NCI-H1417 (cell line): ENCODE results near the gene NOL9.
"Not testable (repeated sequence)": the region's sequence is repeated elsewhere in the genome, so short reads cannot be mapped to it uniquely, and the experiment has no call there.

Experiments used
- DNase-seq, 3 experiments: peaks; one replicate each; lab custom pipeline; 2025; lab: John Stamatoyannopoulos, UW

Gene NOL9

DNA sequence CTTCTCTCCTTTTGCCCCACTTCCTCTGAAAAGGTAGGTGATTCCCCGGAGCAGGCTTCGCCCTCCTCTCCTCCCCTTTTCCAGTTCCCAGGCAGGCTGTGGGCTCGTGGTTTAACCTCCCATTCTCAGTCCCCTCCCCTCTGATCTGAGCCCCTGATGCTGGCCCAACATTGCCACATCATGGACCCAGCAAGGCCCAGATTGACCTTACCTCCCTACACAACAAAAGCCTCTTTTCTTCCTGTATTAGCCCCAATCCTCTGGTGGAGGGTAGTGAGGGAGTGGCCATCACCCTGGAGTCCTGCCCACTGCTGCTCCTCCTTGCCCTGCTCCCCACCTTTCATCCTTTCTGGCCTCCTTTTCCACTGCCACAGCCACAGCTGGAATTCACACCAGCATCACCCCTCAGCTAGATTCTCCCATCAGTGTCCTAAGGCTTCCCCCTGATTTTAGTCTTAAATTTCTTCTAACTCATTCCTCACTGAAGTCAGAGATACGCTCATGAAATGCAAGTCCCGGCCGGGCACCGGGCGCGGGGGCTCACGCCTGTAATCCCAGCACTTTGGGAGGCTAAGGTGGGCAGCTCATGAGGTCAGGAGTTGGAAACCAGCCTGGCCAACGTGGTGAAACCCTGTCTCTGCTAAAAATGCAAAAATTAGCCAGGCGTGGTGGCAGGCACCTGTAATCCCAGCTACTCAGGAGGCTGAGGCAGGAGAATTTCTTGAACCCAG lies 18.5 kb upstream of the NOL9 start:
- no peak for DNase-seq

DNA sequence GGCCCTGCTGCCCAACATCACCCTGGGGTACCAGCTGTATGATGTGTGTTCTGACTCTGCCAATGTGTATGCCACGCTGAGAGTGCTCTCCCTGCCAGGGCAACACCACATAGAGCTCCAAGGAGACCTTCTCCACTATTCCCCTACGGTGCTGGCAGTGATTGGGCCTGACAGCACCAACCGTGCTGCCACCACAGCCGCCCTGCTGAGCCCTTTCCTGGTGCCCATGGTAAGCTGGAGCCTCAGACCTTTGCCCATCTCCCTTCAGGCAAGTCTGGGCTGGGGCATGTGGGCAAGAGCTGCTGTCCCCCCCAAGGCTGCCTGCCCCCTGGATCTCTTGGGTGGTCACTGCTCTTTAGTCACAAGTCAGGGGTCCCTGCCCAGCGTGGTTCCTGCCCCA lies 16.7 kb upstream of the NOL9 start:
- DNase-seq: no peak

DNA sequence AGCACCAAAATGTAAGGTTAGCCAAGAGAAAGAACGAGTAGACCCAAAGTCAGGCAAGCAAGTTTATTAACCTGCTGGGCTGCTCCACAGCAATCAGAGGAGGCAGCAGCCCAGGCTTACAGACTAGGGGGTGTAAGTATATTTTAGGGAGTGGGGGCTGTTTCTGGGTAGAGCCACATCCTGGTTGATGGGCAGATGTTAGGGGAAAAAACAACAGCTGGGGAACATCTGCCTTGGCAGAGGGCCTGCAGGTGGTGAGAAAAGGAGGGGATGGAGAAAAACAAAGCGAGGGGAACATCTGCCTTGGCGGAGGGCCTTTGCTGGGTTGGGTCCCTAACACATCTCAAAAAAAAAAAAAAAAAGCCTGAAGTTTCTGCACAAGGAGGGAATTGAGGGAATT lies 15.8 kb upstream of the NOL9 start:
- no peak for DNase-seq

DNA sequence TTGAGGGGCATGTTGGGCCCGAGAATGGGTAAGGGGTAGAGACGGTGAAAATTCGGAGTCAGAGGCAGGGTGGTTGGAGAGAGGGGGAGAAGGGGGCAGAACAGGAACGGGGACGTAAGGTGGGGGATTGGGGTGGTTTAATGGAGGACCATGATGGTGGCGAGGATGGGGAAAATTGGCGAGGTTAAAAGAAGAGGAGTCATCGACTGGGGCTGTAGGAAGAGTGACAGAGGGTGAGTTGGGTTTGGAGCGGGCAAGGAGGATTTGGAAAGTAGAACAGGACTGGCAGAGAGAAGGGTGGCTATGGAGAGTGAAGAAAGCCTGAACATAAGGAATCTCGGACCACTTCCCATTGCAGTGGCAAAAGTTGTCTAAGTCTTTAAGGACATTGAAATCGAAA lies 14.7 kb upstream of the NOL9 start:
- no peak for DNase-seq

DNA sequence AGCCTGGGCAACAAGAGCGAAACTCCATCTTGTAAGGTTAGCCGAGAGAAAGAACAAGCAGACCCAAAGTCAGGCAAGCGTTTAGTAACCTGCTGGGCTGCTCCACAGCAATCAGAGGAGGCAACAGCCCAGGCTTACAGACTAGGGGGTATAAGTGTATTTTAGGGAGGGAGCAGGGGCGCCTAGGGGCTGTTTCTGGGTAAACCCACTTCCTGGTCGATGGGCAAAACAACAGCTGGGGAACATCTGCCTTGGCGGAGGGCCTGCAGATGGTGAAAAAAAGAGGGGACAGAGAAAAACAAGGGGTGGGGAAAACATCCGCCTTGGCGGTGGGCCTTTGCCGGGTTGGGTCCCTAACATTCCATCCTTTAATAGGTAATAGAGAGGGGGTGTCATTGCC lies 6.0 kb upstream of the NOL9 start:
- no peak for DNase-seq

DNA sequence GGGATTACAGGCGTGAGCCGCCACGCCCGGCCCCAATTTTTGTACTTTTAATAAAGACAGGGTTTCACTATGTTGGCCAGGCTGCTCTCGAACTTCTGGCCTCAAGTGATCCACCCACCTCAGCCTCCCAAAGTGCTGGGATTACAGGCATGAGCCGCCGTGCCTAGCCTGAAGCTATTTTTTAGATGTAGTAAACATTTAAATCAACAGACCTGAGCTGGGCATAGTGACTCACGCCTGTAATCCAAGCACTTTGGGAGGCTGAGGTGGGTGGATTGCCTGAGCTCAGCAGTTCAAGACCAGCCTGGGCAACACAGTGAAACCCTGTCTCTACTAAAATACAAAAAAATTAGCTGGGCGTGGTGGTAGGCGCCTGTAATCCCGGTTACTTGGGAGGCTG lies 4.8 kb upstream of the NOL9 start:
- DNase-seq: not testable (repeated sequence)

DNA sequence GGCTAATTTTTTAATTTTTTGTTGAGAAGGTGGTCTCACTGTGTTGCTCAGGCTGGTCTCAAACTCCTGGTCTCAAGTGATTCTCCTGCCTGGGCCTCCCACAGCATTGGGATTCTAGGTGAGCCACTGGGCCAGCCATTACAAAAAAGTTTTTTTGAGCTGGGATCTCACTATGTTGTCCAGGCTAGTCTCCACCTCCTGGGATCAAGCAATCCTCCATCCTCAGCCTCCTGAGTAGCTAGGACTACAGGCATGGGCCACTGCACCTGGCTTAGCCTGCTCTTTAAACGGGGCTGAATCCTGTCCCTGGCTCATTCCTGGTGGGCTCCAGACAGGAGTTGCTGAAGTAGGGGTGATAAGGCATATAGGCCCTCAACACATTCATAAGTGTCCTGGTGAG lies 3.3 kb upstream of the NOL9 start:
- no peak for DNase-seq

DNA sequence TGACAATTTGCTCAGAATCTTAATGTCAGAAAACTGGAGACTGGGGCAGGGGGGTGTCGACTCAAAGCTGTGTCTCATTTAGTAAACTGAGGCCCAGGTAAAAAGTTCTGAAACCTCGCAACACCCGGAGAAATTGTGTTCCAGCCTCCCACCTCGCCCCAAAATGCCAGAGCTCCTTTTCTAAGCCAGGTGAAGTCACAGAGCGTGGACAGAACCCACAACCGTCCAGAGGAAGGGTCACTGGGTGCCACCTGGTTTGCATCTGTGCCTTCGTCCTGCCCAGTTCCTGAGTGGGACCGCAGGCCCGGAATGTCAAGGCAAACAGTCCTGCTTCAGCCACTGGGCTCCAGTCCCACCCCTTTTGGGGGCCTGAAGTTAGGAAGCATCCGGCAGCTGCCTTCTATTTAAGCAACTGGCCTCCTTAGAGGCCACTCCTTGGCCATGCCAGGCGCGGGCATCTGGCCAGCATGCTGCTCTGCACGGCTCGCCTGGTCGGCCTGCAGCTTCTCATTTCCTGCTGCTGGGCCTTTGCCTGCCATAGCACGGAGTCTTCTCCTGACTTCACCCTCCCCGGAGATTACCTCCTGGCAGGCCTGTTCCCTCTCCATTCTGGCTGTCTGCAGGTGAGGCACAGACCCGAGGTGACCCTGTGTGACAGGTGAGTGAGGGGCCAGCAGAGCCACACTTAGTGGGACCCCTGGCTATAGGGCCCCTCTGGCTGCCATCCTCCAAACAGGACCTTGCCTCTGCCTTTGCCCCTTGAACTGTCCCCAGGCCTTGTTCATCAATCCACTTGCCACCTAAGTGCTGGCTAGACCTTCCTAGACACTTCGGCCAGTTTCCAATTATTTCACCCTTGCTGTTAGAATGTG lies 830 bp upstream of the NOL9 start, which contains the start of gene TAS1R1:
TSS of gene TAS1R1 (plus strand) at position 401 of the 872 bp plus-strand sequence. CDS start at position 468, 67 bp downstream.
- no peak for DNase-seq

DNA sequence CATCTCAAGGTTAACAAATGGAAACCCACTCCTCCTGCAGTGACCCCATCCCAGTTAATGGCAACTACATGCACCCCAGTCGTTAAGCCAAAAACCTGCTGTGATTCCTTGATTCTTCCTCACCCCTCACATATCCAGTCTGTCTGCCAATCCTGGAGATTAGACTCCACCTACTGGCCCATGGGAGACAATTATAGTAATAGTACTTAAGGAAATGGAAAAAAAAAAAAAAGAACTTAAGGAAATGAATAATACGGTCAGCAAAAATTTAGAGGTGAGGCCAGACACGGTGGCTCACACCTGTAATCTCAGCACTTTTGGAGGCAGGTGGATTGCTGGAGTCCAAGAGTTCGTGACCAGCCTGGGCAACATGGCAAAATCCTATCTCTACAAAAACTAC lies 7.0 kb downstream of the NOL9 start:
- DNase-seq: peak in 1 of 3 experiments; percentile 5

DNA sequence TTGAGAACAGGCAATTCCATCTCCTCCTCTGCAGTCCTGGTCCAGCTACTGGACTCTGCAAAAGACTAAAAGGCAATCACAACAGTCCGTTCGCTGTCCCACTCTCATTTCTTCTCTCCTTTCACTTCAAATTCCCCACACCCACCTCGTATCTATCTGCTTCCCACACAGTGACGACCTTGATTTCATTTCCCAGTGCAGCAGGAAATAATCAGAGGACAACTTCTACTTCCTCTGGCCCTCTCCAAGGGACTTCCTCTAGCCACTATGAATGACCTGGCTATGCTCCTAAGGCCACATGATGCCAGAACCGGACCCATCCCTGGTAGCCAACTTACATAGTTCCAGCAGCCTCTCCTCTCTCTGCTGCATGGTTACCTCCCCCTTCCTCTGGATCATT lies 8.0 kb downstream of the NOL9 start:
- DNase-seq: no peak

DNA sequence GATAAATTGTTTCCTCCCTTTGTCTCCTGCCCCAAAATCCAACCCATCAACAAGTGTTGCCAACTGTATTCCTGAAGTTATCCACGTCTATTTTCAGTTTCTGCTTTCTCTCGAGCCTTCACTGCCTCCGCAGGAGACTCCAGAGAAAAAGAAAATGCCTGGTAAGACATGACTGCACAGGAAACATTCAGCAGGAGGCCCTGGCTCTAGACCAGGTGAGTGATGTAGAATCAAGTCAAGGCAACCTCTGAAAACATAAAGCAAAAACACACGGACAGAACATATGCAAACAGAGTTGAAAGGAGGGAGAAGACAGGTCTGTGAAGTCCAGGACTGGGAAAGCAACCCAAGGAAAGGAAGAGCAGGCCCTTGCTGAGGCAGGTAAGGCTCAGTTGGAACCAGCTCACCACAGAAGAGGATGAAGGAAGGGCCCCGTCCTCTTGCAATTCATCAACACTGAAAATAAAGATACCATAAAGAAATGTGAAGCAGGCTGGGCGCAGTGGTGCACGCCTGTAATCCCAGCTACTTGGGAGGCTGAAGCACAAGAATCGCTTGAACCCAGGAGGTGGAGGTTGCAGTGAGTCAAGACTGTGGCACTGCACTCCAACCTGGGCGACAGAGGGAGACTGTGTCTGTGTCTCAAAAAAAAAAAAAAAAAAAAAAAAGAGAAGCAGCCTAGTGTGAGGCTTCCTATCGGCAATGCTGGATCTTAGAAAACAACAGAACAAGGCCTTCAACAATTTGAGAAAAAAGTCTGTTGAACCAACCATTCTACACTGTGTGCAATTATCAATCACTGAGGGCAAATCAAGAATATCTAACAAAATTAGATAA lies 8.8 kb downstream of the NOL9 start:
- no peak for DNase-seq

DNA sequence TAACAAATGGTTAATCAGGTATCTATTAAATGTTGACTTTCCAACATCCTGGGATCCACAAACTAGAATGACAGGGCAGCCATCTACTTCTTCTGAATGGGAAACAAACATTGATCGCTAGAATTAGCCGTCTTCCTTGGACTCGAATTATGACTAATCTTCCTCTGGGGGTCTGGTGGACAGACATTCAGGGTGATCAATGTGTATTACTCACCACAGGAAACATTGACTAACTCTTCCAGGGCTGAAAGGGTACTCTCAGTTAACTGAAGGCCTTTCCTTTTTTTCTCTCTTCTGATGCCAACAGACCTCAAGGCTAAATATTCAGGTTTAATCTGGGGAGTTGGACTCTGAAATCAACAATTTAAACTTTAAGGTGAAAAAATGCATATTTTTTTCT lies 9.5 kb downstream of the NOL9 start:
- no peak for DNase-seq

DNA sequence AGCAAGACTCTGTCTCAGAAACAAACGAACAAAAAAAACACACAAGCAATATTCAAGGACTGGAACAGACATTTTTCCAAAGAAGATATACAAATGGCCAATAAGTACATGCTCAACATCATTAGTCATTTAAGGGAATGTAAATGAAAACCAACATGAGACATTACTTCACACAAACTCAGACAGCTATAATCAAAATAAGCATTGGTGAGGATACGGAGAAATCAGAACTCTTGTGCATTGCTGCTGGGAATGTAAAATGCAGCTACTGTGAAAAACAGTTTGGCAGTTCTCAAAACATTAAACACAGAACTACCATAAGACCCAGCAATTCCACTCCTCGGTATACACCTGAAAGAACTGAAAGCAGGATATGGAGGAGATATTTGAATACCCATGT lies 15.4 kb downstream of the NOL9 start:
- DNase-seq: no peak

DNA sequence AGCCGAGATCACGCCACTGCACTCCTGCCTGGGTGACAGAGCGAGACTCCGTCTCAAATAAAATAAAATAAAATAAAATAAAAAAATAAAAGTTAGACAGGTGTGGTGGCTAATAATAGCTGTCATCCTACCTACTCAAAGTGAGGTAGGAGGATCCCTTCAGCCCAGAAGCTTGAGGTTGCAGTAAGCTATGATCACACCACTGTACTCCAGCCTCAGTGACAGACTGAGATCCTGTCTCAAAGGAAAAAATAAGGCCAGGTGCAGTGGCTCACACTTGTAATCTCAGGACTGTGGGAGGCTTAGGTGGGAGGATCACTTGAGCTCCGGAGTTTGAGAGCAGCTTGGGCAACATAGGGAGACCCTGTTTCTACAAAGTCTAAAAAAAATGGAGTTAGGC lies 18.0 kb downstream of the NOL9 start:
- DNase-seq: no peak

DNA sequence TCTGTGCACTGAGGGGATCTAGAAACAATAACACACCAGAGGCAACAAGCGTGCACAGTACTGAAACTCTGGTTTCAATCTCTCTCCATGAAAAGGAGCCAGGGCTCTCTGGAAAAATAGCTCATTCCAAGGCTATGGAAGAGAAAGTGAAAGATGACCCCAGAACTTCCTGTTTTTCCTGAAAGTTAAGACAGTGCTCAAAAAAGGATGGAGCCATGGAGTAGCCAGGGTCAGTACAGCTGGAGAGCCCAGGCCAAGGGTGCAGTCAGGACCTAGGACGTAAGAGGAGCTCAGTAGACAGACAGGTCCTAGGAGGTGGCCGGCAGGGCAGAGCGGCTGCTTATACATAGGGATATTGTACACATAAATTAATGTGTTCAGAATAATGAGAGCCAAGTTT lies 19.1 kb downstream of the NOL9 start:
- no peak for DNase-seq

DNA sequence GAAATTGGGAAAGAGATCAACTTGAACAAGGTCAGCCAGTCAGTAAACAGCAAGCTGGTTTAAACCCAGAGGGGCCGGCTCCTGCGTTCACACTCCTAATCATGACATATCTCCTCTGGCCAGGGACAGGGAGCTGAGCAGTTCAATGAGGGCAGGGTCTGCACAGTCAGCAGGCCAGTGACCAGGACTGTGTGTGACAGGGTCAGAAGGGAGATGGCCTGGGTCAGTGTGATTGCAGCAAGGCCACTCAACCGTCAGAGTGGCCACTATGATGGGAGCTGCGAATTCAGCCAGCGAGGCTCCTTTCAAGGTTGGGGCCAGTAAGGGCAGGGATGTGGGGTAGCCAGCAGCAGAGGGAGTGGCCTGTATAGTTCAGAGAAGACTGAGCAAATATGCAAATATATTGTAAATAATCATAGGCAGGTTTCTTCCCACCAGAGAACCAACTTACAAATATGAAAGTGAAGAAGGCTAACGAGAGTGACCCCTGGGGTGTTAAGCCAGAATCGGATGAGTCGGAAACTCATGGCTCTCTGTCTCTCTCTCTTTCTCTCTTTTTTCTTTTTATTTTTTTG lies 20.0 kb downstream of the NOL9 start:
- no peak for DNase-seq

DNA sequence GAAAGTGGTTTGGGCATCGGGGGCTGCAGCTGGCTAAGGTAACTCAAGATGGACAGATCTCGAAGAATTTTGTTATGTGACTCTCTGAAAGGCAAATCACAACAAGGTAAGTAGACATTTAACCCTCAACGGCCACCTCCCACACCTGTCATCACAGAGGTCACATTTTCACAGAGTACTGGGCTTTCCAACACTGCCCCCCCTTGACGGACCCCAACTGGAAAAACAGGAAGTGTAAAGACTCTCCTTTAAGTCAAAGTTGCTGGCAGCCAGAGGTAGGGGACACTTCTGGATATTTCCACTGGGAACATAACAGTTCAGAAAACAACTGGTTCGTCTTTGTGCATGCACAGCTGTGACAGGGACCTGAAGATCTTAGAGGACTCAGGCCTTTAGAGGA lies 22.3 kb downstream of the NOL9 start:
- no peak for DNase-seq

DNA sequence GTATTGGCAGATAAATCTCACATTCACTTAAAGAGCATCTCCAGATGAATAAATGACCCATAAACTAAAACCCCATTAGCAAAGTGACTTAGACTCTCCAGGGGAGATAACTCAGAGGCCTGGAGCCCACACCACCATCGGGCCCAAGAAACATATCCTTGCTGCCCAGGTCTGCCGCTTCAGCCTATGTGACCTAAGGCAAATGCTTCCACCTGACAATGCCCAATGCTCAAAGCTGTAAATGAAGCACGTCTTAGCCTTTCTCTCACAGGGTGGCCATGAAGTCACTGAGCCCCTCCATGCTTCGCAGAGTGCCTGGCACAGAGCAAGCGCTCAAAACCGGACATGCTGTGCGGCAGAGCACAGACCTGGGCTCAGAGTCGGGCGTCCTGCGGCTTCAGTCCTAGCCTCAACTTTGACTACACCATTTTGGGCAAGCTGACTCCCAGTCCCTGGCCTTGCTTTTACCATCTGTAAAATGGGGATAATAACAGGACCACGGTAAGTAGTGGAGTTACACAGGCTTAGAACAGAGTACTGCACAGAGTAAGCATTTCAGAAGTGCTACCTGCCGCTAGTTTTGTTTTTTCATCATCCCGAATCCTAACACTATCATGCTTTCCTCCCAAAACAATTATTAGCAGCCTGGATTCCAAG lies 23.7 kb downstream of the NOL9 start:
- DNase-seq: no peak

DNA sequence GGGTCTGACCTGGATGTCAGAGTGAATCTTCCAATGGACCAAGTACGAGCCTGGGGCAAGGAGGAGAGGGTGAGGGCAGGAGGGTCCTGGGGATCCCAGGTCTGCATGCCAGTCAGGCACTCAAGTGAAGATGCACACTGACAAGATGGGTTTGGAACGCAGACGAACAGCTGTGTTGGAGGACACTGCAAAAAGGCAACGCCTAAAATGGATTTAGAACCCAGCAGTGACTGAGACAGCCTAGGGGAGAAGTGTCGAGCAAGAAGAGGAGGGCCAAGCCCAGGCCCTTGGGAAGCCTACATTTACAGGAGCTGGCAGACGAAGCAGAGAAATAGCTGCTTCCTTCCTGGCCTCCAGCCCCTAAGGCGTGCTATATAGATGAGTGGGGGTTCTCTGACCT lies 25.8 kb downstream of the NOL9 start:
- no peak for DNase-seq

DNA sequence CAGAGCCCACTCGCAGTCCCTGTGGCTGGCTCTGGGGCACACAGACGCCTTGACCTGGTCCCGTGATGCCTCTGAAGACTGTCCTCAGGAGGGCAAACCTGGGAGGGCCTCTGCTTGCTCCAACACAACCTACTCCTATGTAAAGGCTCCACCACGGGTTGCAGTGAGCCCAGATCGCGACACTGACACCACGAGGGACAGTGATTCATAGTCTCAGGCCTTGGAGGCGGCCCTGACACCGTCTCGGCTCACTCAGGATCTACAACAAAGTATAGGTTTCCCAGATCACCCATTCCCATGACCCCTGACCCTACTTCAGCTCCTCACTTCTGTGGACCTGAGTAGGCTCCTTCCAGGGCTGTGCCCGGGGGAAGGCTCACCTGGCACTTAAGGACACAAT lies 28.0 kb downstream of the NOL9 start:
- DNase-seq: no peak

DNA sequence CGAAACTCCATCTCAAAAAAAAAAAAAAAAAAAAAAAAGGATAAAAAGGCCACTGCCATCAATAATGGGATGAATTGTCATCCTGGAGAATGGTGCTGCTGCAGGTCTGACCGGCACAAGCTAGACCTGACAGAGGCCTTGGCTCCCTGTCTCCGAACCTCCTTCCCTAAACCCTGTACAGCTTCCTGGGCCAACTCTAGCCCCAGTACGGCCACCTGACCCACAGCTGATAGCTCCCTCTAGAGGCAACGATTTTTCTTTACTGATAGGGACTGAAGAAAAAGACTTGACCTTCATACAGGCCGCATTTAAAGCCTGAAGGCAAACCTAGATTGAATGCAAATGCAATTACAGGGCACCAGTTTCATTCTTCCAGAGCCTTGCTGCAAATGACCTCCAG lies 30.7 kb downstream of the NOL9 start:
- DNase-seq: peak in 2 of 3 experiments; percentile 10 to 38

DNA sequence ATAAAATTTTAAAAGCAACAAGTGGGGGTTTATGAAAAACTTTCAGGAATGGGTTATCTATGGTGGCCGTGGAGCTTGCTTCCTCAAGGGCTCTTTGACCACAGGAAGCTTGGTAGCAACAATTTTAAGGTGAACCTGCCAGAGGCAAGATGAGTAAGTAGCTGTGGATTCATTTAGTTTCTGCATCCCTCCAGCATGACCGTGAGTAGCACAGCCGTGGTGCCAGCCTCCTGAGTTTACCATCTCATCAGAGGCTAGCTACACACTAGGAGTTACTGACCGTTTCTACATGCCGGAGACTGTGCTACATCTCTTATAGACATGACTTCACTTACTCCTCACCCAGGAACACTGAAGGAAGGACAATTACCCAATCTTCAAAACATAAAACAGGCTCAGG lies 32.8 kb downstream of the NOL9 start:
- no peak for DNase-seq
